MM.1S (cell line): Measurements from ENCODE around the gene TMEM178B.

Experiments used
- CTCF ChIP-seq: fragments of 300-600 bp; sonication (generic); IDR thresholded peaks from 2 replicates; pipeline ENCODE4 v1.5.1; 2016; ENCODE audit warnings: antibody characterized with exemption, low read length, mixed read lengths
- EZH2 ChIP-seq: fragments of 300-600 bp; sonication (generic); optimal IDR thresholded peaks from 2 replicates; pipeline ENCODE3; 2017; ENCODE audit warnings: low read depth, mild to moderate bottlenecking, antibody characterized with exemption, low read length, mixed read lengths

- TF ChIP-seq CTCF (no peak), EZH2 (no peak)
Measured at GRCh38 chr7:141290973-141291372, 217.1 kb downstream of the TMEM178B start.
